Endothelial cell (in vitro differentiated cells): ENCODE data around the gene NT5DC1. TPM values are rescaled to one million over a fixed set of nuclear protein-coding genes. Genes with fewer than 3 reads are reported as not detected.

Source experiments
- DNase-seq: peaks from one replicate; pipeline ENCODE4 v3.0.0; 2021; ENCODE audit warnings: low spot score
- H3K27ac Mint-ChIP-seq: one replicate; pipeline ENCODE4 v1.8.0; 2021; ENCODE audit warnings: mixed read lengths, inconsistent platforms; ENCODE audit not compliant: unreplicated experiment
- H3K27me3 Mint-ChIP-seq: one replicate; pipeline ENCODE4 v1.8.0; 2021; ENCODE audit warnings: mild to moderate bottlenecking, moderate library complexity, mixed read lengths, inconsistent platforms; ENCODE audit not compliant: unreplicated experiment
- H3K36me3 Mint-ChIP-seq: one replicate; pipeline ENCODE4 v1.8.0; 2021; ENCODE audit warnings: mild to moderate bottlenecking, low read depth, mixed read lengths, inconsistent platforms; ENCODE audit not compliant: unreplicated experiment
- H3K4me1 Mint-ChIP-seq: one replicate; pipeline ENCODE4 v1.8.0; 2021; ENCODE audit warnings: mild to moderate bottlenecking, mixed read lengths, inconsistent platforms; ENCODE audit not compliant: unreplicated experiment
- H3K4me3 Mint-ChIP-seq: one replicate; pipeline ENCODE4 v1.8.0; 2021; ENCODE audit warnings: mild to moderate bottlenecking, mixed read lengths, inconsistent platforms; ENCODE audit not compliant: unreplicated experiment
- H3K9me3 Mint-ChIP-seq: one replicate; pipeline ENCODE4 v1.8.0; 2021; ENCODE audit warnings: mixed read lengths, inconsistent platforms; ENCODE audit not compliant: unreplicated experiment
- CTCF ChIP-seq: fragments of 200-600 bp; sonication (generic); IDR thresholded peaks from one replicate; pipeline ENCODE4 v1.5.0; 2021; ENCODE audit warnings: antibody characterized with exemption; ENCODE audit not compliant: unreplicated experiment
- total RNA-seq: library from RNA; stranded (reverse); fragmentation: NEBNext Ultra II Directional; extraction: Animal tissue kit (Norgen Biotek cat#: 25700); gene quantifications from one replicate; pipeline ENCODE4 v1.2.1, GENCODE V29; 2021; ENCODE audit not compliant: unreplicated experiment

The NT5DC1 gene
- total RNA-seq, 1 donor from 2014 or later = 33.9 TPM

GRCh38 chr6:116253505-116254296 is 153.0 kb downstream of the NT5DC1 start, which contains the start of gene TSPYL4:
TSS of gene TSPYL4 (minus strand) at chr6:116254075. CDS start at chr6:116254008, 67 bp downstream.
- DNase-seq = peak; percentile 88
- H3K36me3 Mint-ChIP-seq = peaks cover 3% of the 10 kb centered on the region
- H3K4me1 Mint-ChIP-seq = peaks cover 24% of the 10 kb centered on the region
- H3K9me3 Mint-ChIP-seq = no peaks in the 10 kb centered on the region
- TF ChIP-seq CTCF = no peak
- no peak within 1 kb of the TSS for H3K4me3 Mint-ChIP-seq
- no peak within 1 kb of the TSS for H3K27ac Mint-ChIP-seq
- peaks cover 5% of the 10 kb centered on the region for H3K27me3 Mint-ChIP-seq

- H3K27ac Mint-ChIP-seq = no peak overlapping the region
- DNase-seq = no peak
- H3K4me3 Mint-ChIP-seq = no peak overlapping the region
- peaks cover 24% of the 10 kb centered on the region for H3K4me1 Mint-ChIP-seq
- H3K9me3 Mint-ChIP-seq = no peaks in the 10 kb centered on the region
- no peak for TF ChIP-seq CTCF
- peaks cover 3% of the 10 kb centered on the region for H3K36me3 Mint-ChIP-seq
- H3K27me3 Mint-ChIP-seq = peaks cover 5% of the 10 kb centered on the region
These were observed 153.8 kb downstream of the NT5DC1 start for GRCh38 chr6:116254297-116255056.

- Mint-ChIP-seq H3K4me1 (peaks cover 22% of the 10 kb centered on the region), H3K4me3 (no peak overlapping the region), H3K27ac (no peak overlapping the region), H3K9me3 (no peaks in the 10 kb centered on the region), H3K36me3 (peaks cover 3% of the 10 kb centered on the region), H3K27me3 (peaks cover 5% of the 10 kb centered on the region)
- DNase-seq = no peak
- TF ChIP-seq CTCF = no peak
These were observed 154.7 kb downstream of the NT5DC1 start for GRCh38 chr6:116255246-116255800.

GRCh38 chr6:116256694-116257093 is 156.0 kb downstream of the NT5DC1 start:
- Mint-ChIP-seq H3K36me3 (peaks cover 3% of the 10 kb centered on the region), H3K4me1 (peaks cover 9% of the 10 kb centered on the region), H3K9me3 (no peaks in the 10 kb centered on the region), H3K27ac (no peak overlapping the region), H3K27me3 (peaks cover 4% of the 10 kb centered on the region), H3K4me3 (no peak overlapping the region)
- no peak for TF ChIP-seq CTCF
- no peak for DNase-seq

- DNase-seq = no peak
- Mint-ChIP-seq H3K4me1 (peaks cover 2% of the 10 kb centered on the region), H3K27ac (no peak overlapping the region), H3K4me3 (no peak overlapping the region), H3K36me3 (peaks cover 15% of the 10 kb centered on the region), H3K9me3 (no peaks in the 10 kb centered on the region), H3K27me3 (no peaks in the 10 kb centered on the region)
- no peak for TF ChIP-seq CTCF
These were observed 157.9 kb downstream of the NT5DC1 start for GRCh38 chr6:116258520-116258919.
